ENCODE measurements around the gene C9orf57.
"Not testable (repeated sequence)": the region's sequence is repeated elsewhere in the genome, so short reads cannot be mapped to it uniquely, and the experiment has no call there.

Gene C9orf57

DNA sequence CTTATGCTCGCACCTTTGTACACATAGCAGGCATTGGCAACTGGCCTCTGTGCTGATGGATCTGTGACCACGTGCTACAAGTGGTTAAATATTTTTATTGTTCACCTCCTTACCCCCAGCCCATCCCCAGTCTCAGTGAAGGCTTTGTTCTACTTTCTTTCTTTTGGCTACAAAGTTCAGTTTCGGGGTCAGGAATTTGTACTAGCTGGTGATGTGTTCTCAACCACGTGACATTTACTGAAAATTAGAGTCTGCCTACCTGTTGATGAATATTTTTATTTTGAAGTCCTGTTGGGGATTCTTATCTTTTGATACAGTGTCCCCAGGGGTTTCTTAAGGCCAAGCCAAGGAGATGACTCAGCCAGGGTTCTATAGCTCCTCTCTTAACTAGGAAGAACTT lies 47.8 kb downstream of the C9orf57 start:
- TF ChIP-seq JUND (IDR thresholded peaks at IDR 0.05; ENCODE audit: low read depth): no peak
- in situ Hi-C loops (cut with HindIII; ENCODE audit: low pct_unique_long_range_greater_than_20kb, low sequenced_read_pairs): no loop called here
- no peak for DNase-seq (ENCODE audit: low read depth in 1 of 2, low spot score in 1 of 2)

DNA sequence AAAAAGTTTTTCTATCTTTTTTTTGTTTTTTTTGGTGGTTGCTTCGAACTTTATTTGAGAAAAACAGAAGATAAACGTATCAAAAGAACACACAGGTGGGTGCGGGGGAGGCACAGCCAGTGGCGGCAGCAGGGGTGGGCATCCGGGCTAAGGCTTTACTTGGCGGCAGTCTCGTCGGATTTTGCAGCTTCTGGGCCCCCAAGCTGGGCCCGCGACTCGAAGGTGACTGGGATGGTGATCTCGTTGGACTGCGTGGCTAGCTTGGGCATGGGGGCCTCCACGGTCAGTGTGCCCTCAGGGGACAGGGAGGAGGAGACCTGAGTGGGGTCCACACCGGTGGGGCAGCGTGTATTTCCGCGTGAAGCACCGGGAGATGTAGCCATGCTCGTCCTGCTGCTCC lies 52.7 kb downstream of the C9orf57 start:
- DNase-seq (ENCODE audit: low read depth in 1 of 2, low spot score in 1 of 2); in situ Hi-C loops (cut with HindIII; ENCODE audit: low pct_unique_long_range_greater_than_20kb, low sequenced_read_pairs): not testable (repeated sequence)

DNA sequence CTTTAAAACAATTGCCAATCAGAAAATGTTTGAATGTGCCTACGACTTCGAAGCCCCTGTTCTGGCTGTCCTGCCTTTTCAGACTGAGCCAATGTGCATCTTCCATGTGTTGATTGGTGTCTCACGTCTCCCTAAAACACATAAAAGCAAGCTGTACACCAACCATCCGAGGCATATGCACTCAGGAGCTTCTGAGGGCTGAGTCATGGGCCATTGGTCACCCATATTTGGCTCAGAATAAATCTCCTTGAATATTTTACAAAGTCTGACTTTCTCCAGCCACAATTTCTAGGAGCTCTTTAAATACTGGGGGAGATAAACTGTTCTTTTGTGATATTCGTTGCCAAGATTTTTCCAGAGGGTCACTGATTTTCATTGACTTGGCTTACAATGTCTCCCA lies 53.9 kb downstream of the C9orf57 start:
- in situ Hi-C loops (cut with HindIII; ENCODE audit: low pct_unique_long_range_greater_than_20kb, low sequenced_read_pairs): no loop called here
- TF ChIP-seq JUND (IDR thresholded peaks at IDR 0.05; ENCODE audit: low read depth): no peak
- DNase-seq (ENCODE audit: low read depth in 1 of 2, low spot score in 1 of 2): no peak

DNA sequence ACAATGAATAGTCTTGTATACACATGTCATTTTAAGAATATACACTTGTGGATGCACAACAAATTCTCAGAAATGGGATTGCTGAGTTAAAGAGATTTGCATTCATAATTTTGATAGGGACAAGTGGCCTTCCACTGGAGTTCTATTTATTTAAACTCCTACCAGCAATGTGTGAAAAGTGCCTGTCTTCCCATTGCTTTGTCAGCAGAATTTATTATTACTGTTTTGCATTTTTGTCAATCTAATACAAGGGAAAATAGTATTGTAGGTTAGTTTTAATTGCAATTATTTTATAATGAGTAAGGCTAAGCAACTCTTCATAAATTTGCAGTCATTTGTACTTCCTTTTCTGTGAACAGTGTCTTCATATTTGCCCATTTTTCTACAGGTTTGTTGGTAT lies 55.0 kb downstream of the C9orf57 start:
- TF ChIP-seq JUND (IDR thresholded peaks at IDR 0.05; ENCODE audit: low read depth): no peak
- in situ Hi-C loops (cut with HindIII; ENCODE audit: low pct_unique_long_range_greater_than_20kb, low sequenced_read_pairs): no loop called here
- no peak for DNase-seq (ENCODE audit: low read depth in 1 of 2, low spot score in 1 of 2)

Measured in T47D (cell line).